Upper lobe of left lung (tissue), 6 donors: ENCODE results near the gene EIF3B. TPM values are rescaled to one million over a fixed set of nuclear protein-coding genes. Genes with fewer than 3 reads are reported as not detected.
"Not testable (repeated sequence)": the region's sequence is repeated elsewhere in the genome, so short reads cannot be mapped to it uniquely, and the experiment has no call there.

ENCODE experiments used
- ATAC-seq, 2 donors: fragments of 200-7000 bp; cut with Tn5 transposase; one replicate each; pipeline ENCODE4 v1.9.1; 2022; ENCODE audit warnings: mild to moderate bottlenecking in 2 of 2, moderate library complexity in 2 of 2; ENCODE audit not compliant: low FRiP score in 2 of 2
- DNase-seq, 2 donors: peaks; one replicate each; pipeline ENCODE4 v3.0.0-alpha.2; 2019 to 2020
- H3K27ac ChIP-seq, 4 donors: fragments of 200-600 bp; sonication (generic); one replicate each; pipeline ENCODE4 v1.5.1; 2016 to 2019
- H3K27me3 ChIP-seq, 4 donors: fragments of 200-600 bp; sonication (generic); one replicate each; pipeline ENCODE4 v1.5.1; 2017 to 2019
- H3K36me3 ChIP-seq, 4 donors: fragments of 200-600 bp; sonication (generic); one replicate each; pipeline ENCODE4 v1.5.1; 2016 to 2019
- H3K4me1 ChIP-seq, 4 donors: fragments of 200-600 bp; sonication (generic); one replicate each; pipeline ENCODE4 v1.5.1; 2018 to 2019
- H3K4me3 ChIP-seq, 4 donors: fragments of 200-600 bp; sonication (generic); one replicate each; pipeline ENCODE4 v1.5.1; 2017 to 2019; ENCODE audit warnings: mild to moderate bottlenecking in 2 of 4, moderate library complexity in 1 of 4
- H3K9me3 ChIP-seq, 4 donors: fragments of 200-600 bp; sonication (generic); one replicate each; pipeline ENCODE4 v1.5.1; 2018 to 2019
- EP300 ChIP-seq, 4 donors: sonication (generic); formaldehyde crosslinking; IDR thresholded peaks; one replicate each; pipeline ENCODE4 v1.5.1; 2017; ENCODE audit warnings: antibody characterized with exemption in 4 of 4, control low read depth in 2 of 4
- POLR2A ChIP-seq, 4 donors: fragments of 450-650 bp; IDR thresholded peaks; one replicate each; pipeline ENCODE4 v1.5.1; 2016 to 2017; ENCODE audit warnings: antibody characterized with exemption in 4 of 4, mild to moderate bottlenecking in 2 of 4
- POLR2AphosphoS5 ChIP-seq, 2 donors: sonication (generic); formaldehyde crosslinking; IDR thresholded peaks; one replicate each; pipeline ENCODE4 v1.5.1; 2017; ENCODE audit warnings: antibody characterized with exemption in 2 of 2
- WGBS, 2 donors: methylation state at CpG; one replicate each; pipeline ENCODE4 v1.1.5; 2017 to 2018; 5-methylcytosine and 5-hydroxymethylcytosine counted together
- total RNA-seq, 6 donors: library from RNA; depleted of rRNA in 4 of 6; stranded (reverse); fragments of >200 nt in 4 of 6; gene quantifications; one replicate each; pipeline versions ENCODE4 v1.1.0 to v1.2.1, GENCODE V29; 2016 to 2021
- TF ChIP-seq, protein P1 (sequence below), 6 experiments: fragments of 450-650 bp in 4 of 6; fragments of 200-600 bp in 2 of 6; sonication (generic) in 2 of 6; IDR thresholded peaks; one replicate each; pipeline ENCODE4 v1.5.1; 2016 to 2019; ENCODE audit warnings: antibody characterized with exemption in 6 of 6
- donor health status: DM: no; HTN: no; CAD: no; lungs with moderate emphysema.
- donor health status: DM: no; HTN: yes; CAD: no; lungs with severe emphysema.

Gene EIF3B
- total RNA-seq, 6 donors from 2014 or later, result 110 to 129 (median 117) TPM

GRCh38 chr7:2411815-2412586 is 57.4 kb downstream of the EIF3B start:
- no peak for DNase-seq
- peak overlapping the region; percentile 42 to 68 (median 64) for H3K27ac ChIP-seq
- WGBS, 2 donors, result 30 to 34% methylated on average over 12 of the region's 12 CpGs
- ATAC-seq, result no peak
- H3K4me3 ChIP-seq, result no peak overlapping the region
- no peak for TF ChIP-seq POLR2A (IDR thresholded peaks at IDR 0.05)
- peak in 1 of 4 donors; percentile 16 for TF ChIP-seq EP300 (IDR thresholded peaks at IDR 0.05)
- H3K4me1 ChIP-seq, result peaks cover 53 to 64% (median 57%) of the 10 kb centered on the region in 4 donors
- no peaks in the 10 kb centered on the region for H3K9me3 ChIP-seq
- no peaks in the 10 kb centered on the region for H3K27me3 ChIP-seq
- no peaks in the 10 kb centered on the region for H3K36me3 ChIP-seq

DNA sequence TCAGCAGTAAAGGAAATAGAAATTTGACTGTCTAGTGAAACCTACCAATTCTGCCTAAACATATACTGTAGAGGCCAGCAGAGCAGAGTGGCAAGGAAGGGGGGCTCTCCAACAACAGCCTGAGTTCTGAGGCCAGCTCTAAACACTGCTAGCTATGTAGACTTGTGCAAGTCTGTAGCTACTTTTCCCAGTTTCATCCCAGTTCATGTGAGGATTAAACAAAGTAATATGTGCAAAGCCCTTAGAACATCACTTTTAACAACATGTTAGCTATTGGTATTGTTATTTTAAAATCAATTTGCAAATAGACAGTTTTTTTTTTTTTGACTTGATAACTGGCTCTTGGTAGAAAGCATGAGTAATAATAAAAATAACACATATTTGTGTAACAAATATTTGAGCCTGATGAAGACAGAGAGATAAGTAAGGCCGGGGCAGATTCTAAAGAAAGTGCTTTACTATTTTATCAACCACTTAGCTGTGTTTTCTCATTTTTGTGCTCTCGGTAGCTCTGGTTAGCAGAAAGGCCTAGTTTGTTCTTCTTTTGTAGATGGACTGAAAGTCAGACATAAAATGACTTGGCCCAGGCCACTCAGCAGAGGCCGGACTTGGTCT is 58.1 kb downstream of the EIF3B start:
- H3K27ac ChIP-seq, result peak overlapping the region; percentile 41 to 68 (median 54)
- H3K36me3 ChIP-seq, result no peaks in the 10 kb centered on the region
- WGBS, 2 donors, result 55 to 57% methylated on average over 3 of the region's 3 CpGs
- ATAC-seq (no peak), DNase-seq (no peak)
- H3K27me3 ChIP-seq, result no peaks in the 10 kb centered on the region
- H3K4me1 ChIP-seq, result peaks cover 49 to 57% (median 53%) of the 10 kb centered on the region in 4 donors
- no peak for TF ChIP-seq EP300 (IDR thresholded peaks at IDR 0.05)
- no peak for TF ChIP-seq POLR2A (IDR thresholded peaks at IDR 0.05)
- TF ChIP-seq POLR2AphosphoS5 (IDR thresholded peaks at IDR 0.05), result no peak
- TF ChIP-seq, protein P1, sequence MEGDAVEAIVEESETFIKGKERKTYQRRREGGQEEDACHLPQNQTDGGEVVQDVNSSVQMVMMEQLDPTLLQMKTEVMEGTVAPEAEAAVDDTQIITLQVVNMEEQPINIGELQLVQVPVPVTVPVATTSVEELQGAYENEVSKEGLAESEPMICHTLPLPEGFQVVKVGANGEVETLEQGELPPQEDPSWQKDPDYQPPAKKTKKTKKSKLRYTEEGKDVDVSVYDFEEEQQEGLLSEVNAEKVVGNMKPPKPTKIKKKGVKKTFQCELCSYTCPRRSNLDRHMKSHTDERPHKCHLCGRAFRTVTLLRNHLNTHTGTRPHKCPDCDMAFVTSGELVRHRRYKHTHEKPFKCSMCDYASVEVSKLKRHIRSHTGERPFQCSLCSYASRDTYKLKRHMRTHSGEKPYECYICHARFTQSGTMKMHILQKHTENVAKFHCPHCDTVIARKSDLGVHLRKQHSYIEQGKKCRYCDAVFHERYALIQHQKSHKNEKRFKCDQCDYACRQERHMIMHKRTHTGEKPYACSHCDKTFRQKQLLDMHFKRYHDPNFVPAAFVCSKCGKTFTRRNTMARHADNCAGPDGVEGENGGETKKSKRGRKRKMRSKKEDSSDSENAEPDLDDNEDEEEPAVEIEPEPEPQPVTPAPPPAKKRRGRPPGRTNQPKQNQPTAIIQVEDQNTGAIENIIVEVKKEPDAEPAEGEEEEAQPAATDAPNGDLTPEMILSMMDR (IDR thresholded peaks at IDR 0.05), result no peak
- H3K4me3 ChIP-seq, result no peak overlapping the region
- no peaks in the 10 kb centered on the region for H3K9me3 ChIP-seq

GRCh38 chr7:2416063-2416462 is 61.4 kb downstream of the EIF3B start:
- TF ChIP-seq EP300 (IDR thresholded peaks at IDR 0.05) (no peak), POLR2AphosphoS5 (IDR thresholded peaks at IDR 0.05) (no peak), POLR2A (IDR thresholded peaks at IDR 0.05) (no peak)
- TF ChIP-seq, protein P1 (IDR thresholded peaks at IDR 0.05), result no peak
- Histone ChIP-seq H3K4me1 (peaks cover 20 to 35% (median 23%) of the 10 kb centered on the region in 4 donors), H3K4me3 (no peak overlapping the region), H3K27me3 (no peaks in the 10 kb centered on the region), H3K27ac (no peak overlapping the region), H3K36me3 (no peaks in the 10 kb centered on the region), H3K9me3 (no peaks in the 10 kb centered on the region)
- no peak for DNase-seq
- WGBS, 2 donors, result 62 to 75% methylated on average over 5 of the region's 5 CpGs
- no peak for ATAC-seq

DNA sequence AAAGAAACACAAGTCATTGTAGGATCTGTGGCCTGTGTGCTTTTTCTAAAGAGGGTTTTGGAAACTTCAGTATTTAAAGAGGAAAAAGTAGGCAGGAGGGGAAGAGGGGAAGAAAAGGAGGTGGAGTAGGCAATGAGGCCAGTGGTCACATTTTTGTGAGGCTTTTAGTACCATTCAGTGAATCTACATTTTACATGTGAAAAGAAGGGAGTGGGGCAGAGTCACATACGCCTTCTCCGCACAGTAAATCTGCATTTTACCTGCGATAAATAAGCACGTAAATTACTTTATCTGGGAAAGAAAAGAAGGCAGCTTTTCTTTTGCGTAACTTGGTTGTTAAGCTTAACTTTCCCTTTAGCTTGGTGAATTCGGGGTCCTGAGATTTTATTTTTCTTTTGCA is 62.0 kb downstream of the EIF3B start:
- ATAC-seq (no peak), DNase-seq (no peak)
- Histone ChIP-seq H3K4me3 (no peak overlapping the region), H3K27ac (no peak overlapping the region), H3K4me1 (peaks cover 15 to 31% (median 18%) of the 10 kb centered on the region in 4 donors), H3K27me3 (no peaks in the 10 kb centered on the region), H3K36me3 (no peaks in the 10 kb centered on the region), H3K9me3 (no peaks in the 10 kb centered on the region)
- WGBS, 2 donors, result 92 to 96% methylated on average over 6 of the region's 6 CpGs
- TF ChIP-seq EP300 (IDR thresholded peaks at IDR 0.05) (no peak), POLR2A (IDR thresholded peaks at IDR 0.05) (no peak), POLR2AphosphoS5 (IDR thresholded peaks at IDR 0.05) (no peak)
- TF ChIP-seq, protein P1 (IDR thresholded peaks at IDR 0.05), result no peak

GRCh38 chr7:2417178-2417577 is 62.6 kb downstream of the EIF3B start:
- H3K36me3 ChIP-seq, DNase-seq, H3K9me3 ChIP-seq, H3K27ac ChIP-seq, H3K4me3 ChIP-seq, H3K27me3 ChIP-seq, ATAC-seq: not testable (repeated sequence)
- H3K4me1 ChIP-seq, result peaks cover 10 to 26% (median 13%) of the 10 kb centered on the region in 4 donors
- 96 to 100% methylated on average over 3 of the region's 3 CpGs for WGBS, 2 donors
